GM13977 (cell line): ENCODE results near the gene EIF1.

Source experiments
- DNase-seq: peaks from one replicate; pipeline ENCODE4 v3.0.0; 2012; ENCODE audit warnings: low spot score
- CTCF ChIP-seq: IDR thresholded peaks from 2 replicates; pipeline ENCODE4 v1.5.1; 2012; ENCODE audit warnings: mild to moderate bottlenecking, control low read depth; ENCODE audit not compliant: insufficient read depth; ENCODE audit errors: extremely low read depth, missing control alignments
- in situ Hi-C: fragments of 300-500 bp; cut with MboI; formaldehyde crosslinking; loops from one replicate; pipeline ENCODE4 v1.12.0; 2022; ENCODE audit warnings: low sequenced_read_pairs, low pct_unique_long_range_greater_than_20kb, mixed read lengths, inconsistent platforms; ENCODE audit not compliant: unreplicated experiment

The EIF1 gene

GRCh38 chr17:41687828-41688640 is 651 bp upstream of the EIF1 start:
- DNase-seq, result no peak
- in situ Hi-C loops, result no loop called here
- peak; percentile 40 for TF ChIP-seq CTCF

- DNase-seq, result no peak
- peak; percentile 52 for TF ChIP-seq CTCF
- in situ Hi-C loops, result no loop called here
Observed at GRCh38 chr17:41689497-41690299, 1.0 kb downstream of the EIF1 start.

- in situ Hi-C loops, result no loop called here
- DNase-seq, result no peak
- no peak for TF ChIP-seq CTCF
Observed at GRCh38 chr17:41690497-41690896, 1.8 kb downstream of the EIF1 start.

- in situ Hi-C loops, result no loop called here
- no peak for DNase-seq
- no peak for TF ChIP-seq CTCF
Observed at GRCh38 chr17:41691031-41691777, 2.5 kb downstream of the EIF1 start.

- DNase-seq, result no peak
- in situ Hi-C loops, result no loop called here
Observed at GRCh38 chr17:41692722-41693521, 4.2 kb downstream of the EIF1 start.

More at GRCh38 chr17:41692722-41693521, 4.2 kb downstream of the EIF1 start:
- TF ChIP-seq CTCF, result no peak
